MM.1S (cell line): ENCODE results near the gene SLC9A3.

Experiments used
- EZH2 ChIP-seq: fragments of 300-600 bp; sonication (generic); optimal IDR thresholded peaks from 2 replicates; pipeline ENCODE3; 2017; ENCODE audit warnings: low read depth, mild to moderate bottlenecking, antibody characterized with exemption, low read length, mixed read lengths
- TF ChIP-seq, protein P1 (sequence below): fragments of 300-600 bp; sonication (generic); IDR thresholded peaks from 2 replicates; pipeline ENCODE4 v1.5.1; 2016; ENCODE audit warnings: antibody characterized with exemption, low read length, mixed read lengths

- TF ChIP-seq, protein P1, sequence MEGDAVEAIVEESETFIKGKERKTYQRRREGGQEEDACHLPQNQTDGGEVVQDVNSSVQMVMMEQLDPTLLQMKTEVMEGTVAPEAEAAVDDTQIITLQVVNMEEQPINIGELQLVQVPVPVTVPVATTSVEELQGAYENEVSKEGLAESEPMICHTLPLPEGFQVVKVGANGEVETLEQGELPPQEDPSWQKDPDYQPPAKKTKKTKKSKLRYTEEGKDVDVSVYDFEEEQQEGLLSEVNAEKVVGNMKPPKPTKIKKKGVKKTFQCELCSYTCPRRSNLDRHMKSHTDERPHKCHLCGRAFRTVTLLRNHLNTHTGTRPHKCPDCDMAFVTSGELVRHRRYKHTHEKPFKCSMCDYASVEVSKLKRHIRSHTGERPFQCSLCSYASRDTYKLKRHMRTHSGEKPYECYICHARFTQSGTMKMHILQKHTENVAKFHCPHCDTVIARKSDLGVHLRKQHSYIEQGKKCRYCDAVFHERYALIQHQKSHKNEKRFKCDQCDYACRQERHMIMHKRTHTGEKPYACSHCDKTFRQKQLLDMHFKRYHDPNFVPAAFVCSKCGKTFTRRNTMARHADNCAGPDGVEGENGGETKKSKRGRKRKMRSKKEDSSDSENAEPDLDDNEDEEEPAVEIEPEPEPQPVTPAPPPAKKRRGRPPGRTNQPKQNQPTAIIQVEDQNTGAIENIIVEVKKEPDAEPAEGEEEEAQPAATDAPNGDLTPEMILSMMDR: no peak
- TF ChIP-seq EZH2: no peak
Observed at GRCh38 chr5:484556-484955, 39.7 kb downstream of the SLC9A3 start.
